HG03342 (cell line): ENCODE measurements around the gene SGTB.
"Not testable (repeated sequence)": the region's sequence is repeated elsewhere in the genome, so short reads cannot be mapped to it uniquely, and the experiment has no call there.

Experiments
- ATAC-seq: cut with Tn5 transposase; IDR thresholded peaks from one replicate; pipeline ENCODE4 v1.9.1; 2021; ENCODE audit warnings: mild to moderate bottlenecking, moderate library complexity; ENCODE audit not compliant: unreplicated experiment

SGTB gene

GRCh38 chr5:65674749-65675148 lies 47.2 kb downstream of the SGTB start:
- ATAC-seq, result no peak

- no peak for ATAC-seq
These were observed 49.1 kb downstream of the SGTB start for GRCh38 chr5:65672796-65673195.

DNA sequence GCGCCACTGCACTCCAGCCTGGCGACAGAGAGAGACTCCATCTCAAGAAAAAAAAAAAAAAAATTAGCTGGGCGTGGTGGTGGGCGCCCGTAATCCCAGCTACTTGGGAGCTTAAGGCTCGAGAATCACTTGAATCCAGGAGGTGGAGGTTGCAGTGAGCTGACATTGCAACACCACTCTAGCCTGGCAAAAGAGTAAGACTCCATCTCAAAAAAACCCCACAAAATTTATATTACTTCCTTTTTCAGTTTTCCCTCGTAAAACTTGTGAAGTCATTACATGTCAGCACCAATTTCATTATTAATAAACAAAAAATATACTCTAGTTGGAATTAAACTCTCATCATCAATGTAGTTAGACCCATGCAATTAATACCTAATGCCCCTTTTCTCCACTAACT lies 53.2 kb downstream of the SGTB start:
- ATAC-seq, result no peak

DNA sequence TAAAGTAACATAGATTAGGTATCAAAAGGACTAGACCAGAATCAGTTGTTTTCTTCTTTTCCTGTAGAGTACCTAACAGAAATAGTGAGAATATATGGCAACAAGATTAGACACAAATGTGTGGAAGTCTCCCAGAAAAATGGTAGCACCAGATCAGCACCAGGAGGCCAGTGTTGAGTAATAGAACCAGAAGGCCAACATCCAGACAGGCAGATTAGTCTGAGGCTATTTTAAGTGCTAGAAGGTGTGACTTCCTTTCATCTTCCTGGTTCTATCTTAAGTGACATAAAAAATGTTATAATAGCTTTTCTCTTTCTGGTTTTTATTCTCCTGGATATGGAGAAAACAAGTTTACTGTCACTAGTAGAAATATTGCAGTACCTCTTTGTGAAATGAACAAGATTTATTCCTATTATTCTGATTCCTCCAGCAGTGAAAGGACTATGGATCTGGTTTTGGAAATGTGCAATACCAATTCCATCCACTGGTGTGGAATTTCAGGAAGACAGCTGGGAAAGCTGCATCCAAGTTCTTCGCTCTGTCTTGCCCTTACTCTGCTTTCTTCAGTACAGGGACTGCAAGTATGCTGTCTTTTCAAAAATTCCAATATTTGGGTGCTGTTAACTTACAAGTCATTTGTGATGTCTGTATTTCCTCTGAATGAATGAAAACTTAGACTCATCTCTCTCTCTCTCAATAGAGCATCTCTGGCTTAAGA lies 57.9 kb downstream of the SGTB start:
- ATAC-seq, result no peak

- no peak for ATAC-seq
These were observed 67.2 kb downstream of the SGTB start for GRCh38 chr5:65654713-65655112.

GRCh38 chr5:65651144-65651543 lies 70.8 kb downstream of the SGTB start:
- ATAC-seq, result no peak

GRCh38 chr5:65647941-65648340 lies 74.0 kb downstream of the SGTB start:
- no peak for ATAC-seq

DNA sequence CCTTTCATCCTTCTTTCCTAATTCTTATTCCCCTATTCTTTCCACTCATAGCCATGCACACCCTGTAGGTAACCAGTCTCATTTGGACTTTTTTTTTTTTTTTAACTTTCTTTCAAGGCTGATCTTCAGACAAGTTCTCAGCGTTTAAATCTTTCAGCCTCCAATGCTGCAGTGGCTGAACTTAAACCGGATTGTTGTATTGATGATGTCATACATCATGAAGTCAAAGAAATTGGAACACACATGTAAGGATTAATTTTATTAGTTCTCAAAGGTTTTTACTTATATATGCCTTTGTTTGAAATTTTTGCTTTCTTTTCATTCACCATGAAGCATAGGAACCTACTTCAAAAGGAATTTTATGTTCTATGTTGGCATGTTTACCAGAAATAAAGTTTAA lies 75.0 kb downstream of the SGTB start:
- ATAC-seq, result no peak

GRCh38 chr5:65640240-65640639 lies 81.7 kb downstream of the SGTB start:
- ATAC-seq, result no peak

GRCh38 chr5:65630981-65631380 lies 90.9 kb downstream of the SGTB start:
- no peak for ATAC-seq

- no peak for ATAC-seq
These were observed 96.2 kb downstream of the SGTB start for GRCh38 chr5:65625743-65626142.

- peak; percentile 69 for ATAC-seq
These were observed 97.0 kb downstream of the SGTB start, which contains the start of the genes SHLD3 and TRAPPC13 for GRCh38 chr5:65624571-65625555. TSS of gene SHLD3 (plus strand) at chr5:65625027. CDS start at chr5:65629588, 4,561 bp downstream. TSS of gene TRAPPC13 (plus strand) at chr5:65625027. CDS start at chr5:65625061, 34 bp downstream.

DNA sequence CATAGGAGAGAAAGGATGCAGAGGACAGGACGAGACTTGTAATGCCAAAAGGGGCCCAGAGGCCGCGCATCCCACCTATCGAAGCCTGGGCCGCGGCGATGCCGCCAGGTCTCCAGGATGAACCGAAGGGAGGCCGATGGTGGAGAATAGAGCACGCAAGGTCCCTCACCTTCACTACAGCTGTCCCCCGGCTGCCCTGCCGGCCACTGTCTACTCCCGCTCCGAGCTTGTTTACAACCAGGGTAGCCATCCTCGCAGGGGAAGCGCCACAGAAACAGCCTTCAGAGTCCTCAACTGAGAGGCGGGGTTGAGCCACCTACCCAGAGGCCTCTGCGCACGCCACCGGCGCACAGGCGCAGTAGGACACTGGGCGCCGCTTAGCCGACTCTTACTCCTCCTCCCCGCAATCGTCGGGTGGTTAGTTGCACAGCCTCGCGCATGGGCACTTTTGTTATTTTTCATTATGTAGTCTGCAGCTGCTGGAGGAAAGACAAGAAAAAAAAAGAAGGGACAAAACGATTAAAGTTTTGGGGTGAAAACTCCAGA lies 97.8 kb downstream of the SGTB start, which contains the start of gene TRIM23:
Gene TRIM23 (minus strand): TSS at position 309 of the 546 bp plus-strand sequence. CDS start 59 bp downstream, at position 250.
- peak; percentile 94 for ATAC-seq

DNA sequence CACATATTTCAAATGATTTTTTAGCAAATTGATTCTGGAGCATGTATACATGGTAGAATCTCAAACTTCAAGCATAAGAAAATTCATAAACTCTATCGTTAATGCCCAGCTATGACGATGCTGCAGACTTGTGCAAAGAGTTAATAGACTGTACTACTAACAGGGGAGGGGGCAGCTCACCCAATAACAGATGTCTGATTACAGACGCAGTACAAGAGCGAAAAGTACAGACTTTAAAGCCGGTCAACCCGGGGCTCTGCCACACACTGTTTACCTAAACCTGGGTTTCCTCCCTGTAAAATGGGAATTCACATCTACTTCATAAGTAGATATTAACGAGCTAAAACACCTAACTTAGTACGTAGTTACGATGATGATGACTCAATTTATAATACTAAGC lies 98.4 kb downstream of the SGTB start:
- no peak for ATAC-seq

DNA sequence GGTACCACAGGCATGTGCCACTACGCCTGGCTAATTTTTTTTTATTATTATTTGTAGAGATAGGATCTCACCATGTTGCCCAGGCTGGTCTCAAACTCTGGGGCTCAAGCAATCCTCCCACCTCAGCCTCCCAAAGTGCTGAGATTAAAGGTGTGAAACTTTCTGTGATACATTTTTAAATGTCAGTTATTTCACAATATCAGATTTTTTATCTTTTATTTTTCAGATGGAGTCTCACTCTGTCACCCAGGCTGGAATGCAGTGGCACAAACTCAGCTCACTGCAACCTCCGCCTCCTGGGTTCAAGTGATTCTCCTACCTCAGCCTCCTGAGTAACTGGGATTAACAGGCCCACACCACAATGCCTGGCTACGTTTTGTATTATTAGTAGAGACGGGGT lies 99.9 kb downstream of the SGTB start:
- ATAC-seq, result not testable (repeated sequence)

DNA sequence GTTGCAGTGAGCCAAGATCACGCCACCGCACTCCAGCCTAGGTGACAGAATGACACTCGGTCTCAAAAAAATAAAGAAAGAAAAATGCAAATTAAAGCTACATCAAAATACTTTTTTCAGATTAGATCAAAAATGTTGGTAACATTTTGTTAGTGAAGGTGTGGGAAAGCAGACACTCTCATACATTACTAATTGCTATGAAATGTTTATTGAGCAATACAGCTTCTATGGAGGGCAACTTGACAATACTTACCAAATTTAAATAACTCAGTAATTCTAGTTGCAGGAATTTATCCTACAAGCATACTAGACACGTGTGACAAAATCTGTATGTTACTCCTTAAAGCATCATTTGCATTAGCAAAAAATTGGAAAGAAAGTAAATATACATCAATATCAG lies 101.9 kb downstream of the SGTB start:
- ATAC-seq, result no peak
